Central memory CD8-positive, alpha-beta T cell (primary cell): ENCODE results near the gene PRSS38.

Source experiments
- ATAC-seq: fragments of 150-1000 bp; cut with Tn5 transposase; replicated peaks from 2 replicates; pipeline ENCODE4 v1.10.0; 2022; ENCODE audit warnings: mild to moderate bottlenecking, moderate FRiP score, moderate number of reproducible peaks; ENCODE audit not compliant: poor library complexity, severe bottlenecking; ENCODE audit errors: extremely low read depth
- DNase-seq, 2 donors: peaks; one replicate each; pipeline ENCODE4 v3.0.0; 2021; ENCODE audit warnings: low spot score in 2 of 2
- H3K27ac Mint-ChIP-seq: one replicate; pipeline ENCODE4 v1.8.0; 2022; ENCODE audit warnings: low read depth, mild to moderate bottlenecking, moderate library complexity, mixed read lengths
- H3K27me3 Mint-ChIP-seq: one replicate; pipeline ENCODE4 v1.8.0; 2022; ENCODE audit warnings: mixed read lengths
- H3K36me3 Mint-ChIP-seq: one replicate; pipeline ENCODE4 v1.8.0; 2022; ENCODE audit warnings: mild to moderate bottlenecking, moderate library complexity, mixed read lengths; ENCODE audit not compliant: insufficient read depth
- H3K4me1 Mint-ChIP-seq: one replicate; pipeline ENCODE4 v1.8.0; 2022; ENCODE audit warnings: mixed read lengths
- H3K4me3 Mint-ChIP-seq: one replicate; pipeline ENCODE4 v1.8.0; 2022; ENCODE audit warnings: mild to moderate bottlenecking, moderate library complexity, mixed read lengths
- H3K9me3 Mint-ChIP-seq: one replicate; pipeline ENCODE4 v1.8.0; 2022; ENCODE audit warnings: mixed read lengths

PRSS38 gene

DNA sequence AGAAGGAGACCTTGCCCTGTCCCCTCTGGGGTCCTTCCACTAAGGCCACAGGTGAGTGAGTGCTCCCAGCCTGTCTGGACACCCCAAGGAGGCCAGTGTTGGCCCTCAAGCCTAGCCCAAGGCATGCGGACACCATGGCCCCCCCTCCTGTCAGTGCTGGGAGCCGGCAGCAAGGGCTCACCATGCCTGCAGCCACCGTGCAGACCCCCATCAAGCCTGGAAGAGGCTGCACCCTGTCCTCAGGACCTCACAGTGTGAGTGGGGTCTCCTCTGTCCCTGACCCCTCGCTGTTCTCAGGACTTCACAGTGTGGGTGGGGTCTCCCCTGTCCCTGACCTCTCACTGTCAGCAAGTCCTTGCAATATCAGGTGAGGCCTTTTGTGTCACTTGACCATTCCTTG, 33.2 kb upstream of the PRSS38 start:
- peaks cover 4% of the 10 kb centered on the region for H3K36me3 Mint-ChIP-seq

DNA sequence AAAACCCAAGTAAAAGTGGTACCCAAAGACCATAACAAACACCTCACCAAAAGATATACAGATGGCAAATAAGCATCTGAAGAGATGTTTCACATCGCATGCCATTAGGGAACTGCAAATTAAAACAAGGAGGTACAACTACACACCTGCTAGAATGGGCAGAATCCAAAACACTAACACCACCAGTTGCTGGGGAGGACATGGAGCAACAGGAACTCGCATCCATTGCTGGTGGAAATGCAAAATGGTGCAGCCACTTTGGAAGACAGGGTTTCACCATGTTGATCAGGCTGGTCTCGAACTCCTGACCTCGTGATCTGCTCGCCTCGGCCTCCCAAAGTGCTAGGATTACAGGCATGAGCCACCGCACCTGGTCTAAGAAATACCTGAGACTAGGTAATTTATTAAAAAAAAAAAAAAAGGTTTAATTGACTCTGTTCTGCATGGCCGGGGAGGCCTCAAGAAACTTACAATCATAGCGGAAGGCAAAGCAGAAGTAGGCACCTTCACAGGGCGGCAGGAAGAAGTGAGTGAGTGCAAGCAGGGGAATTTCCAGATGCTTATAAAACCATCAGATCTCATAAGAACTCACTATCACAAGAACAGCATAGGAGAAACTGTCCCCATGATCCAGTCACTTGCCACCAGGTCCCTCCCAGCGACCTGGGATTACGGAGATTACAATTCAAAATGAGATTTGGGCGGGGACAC, 30.2 kb upstream of the PRSS38 start:
- Mint-ChIP-seq H3K4me3 (no peak overlapping the region), H3K36me3 (peaks cover 8% of the 10 kb centered on the region), H3K4me1 (peaks cover 13% of the 10 kb centered on the region), H3K27me3 (no peaks in the 10 kb centered on the region), H3K9me3 (no peaks in the 10 kb centered on the region), H3K27ac (no peak overlapping the region)
- ATAC-seq, result no peak
- no peak for DNase-seq

More for the DNA sequence above, 33.2 kb upstream of the PRSS38 start:
- no peak overlapping the region for H3K4me3 Mint-ChIP-seq
- no peaks in the 10 kb centered on the region for H3K9me3 Mint-ChIP-seq
- no peak overlapping the region for H3K27ac Mint-ChIP-seq
- no peaks in the 10 kb centered on the region for H3K27me3 Mint-ChIP-seq
- ATAC-seq (no peak), DNase-seq (no peak)
- H3K4me1 Mint-ChIP-seq, result peaks cover 5% of the 10 kb centered on the region

DNA sequence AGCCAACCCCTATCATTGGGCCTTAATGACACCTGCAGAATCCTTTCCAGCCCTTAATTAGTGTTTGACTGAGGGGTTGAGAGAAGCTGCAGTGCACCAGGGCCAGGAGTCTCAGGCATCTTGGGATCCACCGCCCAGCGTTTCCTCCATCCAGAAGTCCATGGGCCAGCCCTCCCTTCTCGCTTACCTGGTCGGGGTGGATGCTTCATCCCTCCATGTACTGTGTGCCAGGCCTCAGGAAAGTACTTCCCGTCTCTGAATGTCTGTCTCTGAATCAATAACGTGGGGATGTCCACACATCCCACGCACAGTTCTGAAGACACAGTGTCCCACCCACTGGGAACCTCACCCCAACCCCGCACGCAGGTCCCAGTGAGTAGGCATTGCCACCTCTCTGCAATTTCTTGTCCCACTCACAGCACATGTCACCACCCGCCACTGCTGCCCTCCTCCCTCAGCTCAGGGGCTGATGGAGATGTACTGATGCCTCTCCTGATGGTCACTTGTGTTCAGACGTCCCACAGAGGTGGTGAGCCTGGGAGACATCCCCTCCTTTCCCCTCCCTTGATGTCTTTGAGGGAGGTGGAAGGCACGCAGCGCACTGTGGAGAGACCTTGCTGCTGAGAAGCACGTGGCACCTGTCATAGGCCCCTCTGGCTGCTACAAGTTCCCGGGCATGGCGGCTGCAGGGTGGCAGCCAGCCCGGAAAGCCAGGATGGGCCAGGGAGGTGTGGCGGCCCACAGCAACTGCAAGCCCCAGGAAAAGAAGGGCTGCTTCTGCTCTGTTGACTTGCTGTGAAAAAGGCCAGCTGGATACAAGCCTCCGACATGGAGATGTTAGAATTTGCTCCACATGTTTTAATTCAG, 29.4 kb upstream of the PRSS38 start:
- Mint-ChIP-seq H3K4me3 (peak overlapping the region; percentile 77), H3K27ac (no peak overlapping the region)
- DNase-seq, result no peak

DNA sequence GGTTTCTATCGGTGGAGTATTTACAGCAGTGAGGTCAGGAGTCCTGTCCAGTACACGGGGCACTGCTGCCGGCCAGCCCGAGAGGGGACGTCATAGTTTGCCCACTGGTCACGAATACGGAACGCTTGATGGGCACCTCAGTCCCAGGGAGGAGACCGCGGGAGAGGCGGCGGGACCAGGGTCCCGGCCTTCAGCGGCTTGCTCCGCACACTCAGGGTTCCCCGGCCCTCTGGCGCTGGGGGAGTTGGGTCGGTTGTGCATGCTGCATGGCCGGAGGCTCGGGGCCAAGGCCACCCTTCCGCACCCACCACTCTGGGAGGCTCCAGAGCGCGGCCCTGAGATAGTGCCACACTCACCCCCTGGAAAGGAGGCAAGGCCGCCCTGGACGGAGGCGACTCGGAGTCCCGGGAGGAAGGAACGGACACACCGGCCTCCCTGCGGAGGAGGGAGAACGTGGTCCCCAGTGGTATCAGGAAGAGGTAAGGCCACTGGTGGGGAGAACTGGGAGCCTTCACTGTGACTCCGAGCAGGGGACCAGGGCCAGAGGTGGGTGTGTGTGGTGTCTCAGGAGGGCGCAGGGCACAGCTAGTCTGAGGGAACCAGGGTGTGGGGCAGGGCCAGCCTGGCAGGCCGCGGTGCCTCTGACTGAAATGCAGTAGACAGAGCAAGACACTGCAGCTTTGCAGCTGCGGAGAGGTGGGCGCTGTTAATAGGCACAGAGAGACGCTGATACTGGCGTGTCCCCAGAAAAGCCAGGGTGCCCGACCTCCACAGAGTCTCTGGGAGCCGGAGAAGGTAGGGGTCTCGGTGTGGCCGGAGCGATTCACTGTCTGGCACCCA, 28.6 kb upstream of the PRSS38 start:
- Mint-ChIP-seq H3K27ac (no peak overlapping the region), H3K9me3 (no peaks in the 10 kb centered on the region), H3K27me3 (no peaks in the 10 kb centered on the region), H3K4me3 (peak overlapping the region; percentile 77), H3K36me3 (peaks cover 6% of the 10 kb centered on the region), H3K4me1 (peaks cover 13% of the 10 kb centered on the region)
- no peak for ATAC-seq
- DNase-seq, result no peak

More for the DNA sequence above, 29.4 kb upstream of the PRSS38 start:
- H3K27me3 Mint-ChIP-seq, result no peaks in the 10 kb centered on the region
- peaks cover 13% of the 10 kb centered on the region for H3K4me1 Mint-ChIP-seq
- no peak for ATAC-seq
- no peaks in the 10 kb centered on the region for H3K9me3 Mint-ChIP-seq
- peaks cover 8% of the 10 kb centered on the region for H3K36me3 Mint-ChIP-seq

DNA sequence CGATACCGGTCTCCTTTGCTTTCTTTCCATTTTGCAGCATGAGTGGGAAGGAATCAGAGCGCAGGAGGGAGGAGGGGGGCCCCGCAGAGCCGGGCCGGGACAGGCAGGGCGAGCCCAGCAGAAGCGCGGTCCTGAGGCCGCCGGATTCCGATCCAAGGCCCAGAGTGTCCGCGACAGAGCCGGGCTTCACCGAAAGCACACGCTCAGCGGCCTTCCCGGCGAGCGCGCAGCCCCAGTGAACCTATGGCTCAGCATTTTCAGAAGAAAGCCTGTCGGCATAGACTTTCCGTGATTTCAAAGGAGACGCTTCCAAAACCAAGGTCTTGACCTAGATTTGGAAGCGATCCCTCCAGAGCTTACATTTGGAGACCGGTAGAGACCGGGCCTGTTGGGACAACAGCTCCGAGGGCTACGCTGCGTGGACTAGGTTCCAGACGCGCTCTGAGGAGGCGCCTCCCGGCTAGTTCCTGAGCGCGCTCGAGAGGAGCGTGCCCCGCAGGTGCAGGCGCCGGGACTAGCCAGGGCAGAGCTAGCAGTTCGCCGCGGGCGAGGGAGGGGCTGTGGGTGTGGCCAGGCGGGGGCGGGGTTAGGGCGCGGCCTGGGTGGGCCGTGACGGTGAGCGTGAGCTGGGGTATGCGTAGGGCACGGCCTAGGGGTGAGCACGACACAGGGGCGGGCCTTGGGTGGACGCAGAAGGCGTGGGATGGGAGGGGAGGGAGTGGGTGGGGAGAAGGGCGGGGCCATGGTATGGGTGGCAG, 27.8 kb upstream of the PRSS38 start:
- peaks cover 13% of the 10 kb centered on the region for H3K4me1 Mint-ChIP-seq
- DNase-seq (peak; percentile 75 to 82), ATAC-seq (peak; percentile 96)
- no peaks in the 10 kb centered on the region for H3K27me3 Mint-ChIP-seq
- H3K4me3 Mint-ChIP-seq, result peak overlapping the region; percentile 77
- no peaks in the 10 kb centered on the region for H3K9me3 Mint-ChIP-seq
- peak overlapping the region; percentile 62 for H3K27ac Mint-ChIP-seq
- peaks cover 5% of the 10 kb centered on the region for H3K36me3 Mint-ChIP-seq

DNA sequence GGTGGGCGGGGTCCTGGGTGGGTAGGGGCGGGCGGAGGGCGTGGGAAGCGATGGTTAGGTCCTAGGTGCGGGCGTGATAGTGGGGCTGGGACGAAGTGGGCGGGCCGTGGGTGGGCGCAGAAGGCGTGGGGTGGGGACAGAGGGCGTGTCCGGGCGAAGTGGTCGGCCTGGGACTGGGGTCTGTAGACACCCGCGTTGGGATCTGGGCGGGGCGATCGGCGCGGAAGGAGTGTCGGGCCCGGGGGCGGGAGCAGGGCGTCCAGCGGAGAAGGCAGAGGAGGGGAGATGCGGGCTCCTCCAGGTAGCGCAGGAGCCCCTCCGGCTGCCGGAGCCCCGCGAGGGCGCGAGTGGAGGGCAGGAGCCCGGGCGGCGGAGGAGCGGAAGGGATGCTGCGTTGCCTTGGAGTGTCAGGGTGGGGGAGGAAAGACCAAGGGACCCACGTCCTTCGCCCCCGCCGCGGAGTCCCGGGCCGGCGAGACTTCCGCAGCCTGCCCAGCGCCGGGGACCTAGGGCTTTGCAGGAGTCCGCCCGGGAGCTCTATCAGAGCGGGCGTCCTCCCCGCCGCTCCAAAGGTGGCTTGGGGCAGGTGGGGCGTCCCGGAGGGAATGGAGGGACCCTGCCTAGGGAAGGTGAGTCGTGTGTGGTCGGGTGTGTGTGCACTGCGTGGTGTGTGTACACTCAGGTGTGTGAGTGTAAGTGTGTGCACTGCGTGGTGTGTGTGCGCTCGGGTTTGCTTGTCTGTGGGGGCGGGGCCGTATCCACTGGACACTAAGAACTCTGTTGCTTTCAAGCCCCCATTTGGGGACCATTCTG, 27.0 kb upstream of the PRSS38 start:
- DNase-seq (peak; percentile 55 to 62), ATAC-seq (peak; percentile 56)
- H3K36me3 Mint-ChIP-seq, result peaks cover 5% of the 10 kb centered on the region
- peak overlapping the region; percentile 62 for H3K27ac Mint-ChIP-seq
- no peaks in the 10 kb centered on the region for H3K9me3 Mint-ChIP-seq
- peaks cover 13% of the 10 kb centered on the region for H3K4me1 Mint-ChIP-seq
- H3K27me3 Mint-ChIP-seq, result no peaks in the 10 kb centered on the region
- peak overlapping the region; percentile 77 for H3K4me3 Mint-ChIP-seq

DNA sequence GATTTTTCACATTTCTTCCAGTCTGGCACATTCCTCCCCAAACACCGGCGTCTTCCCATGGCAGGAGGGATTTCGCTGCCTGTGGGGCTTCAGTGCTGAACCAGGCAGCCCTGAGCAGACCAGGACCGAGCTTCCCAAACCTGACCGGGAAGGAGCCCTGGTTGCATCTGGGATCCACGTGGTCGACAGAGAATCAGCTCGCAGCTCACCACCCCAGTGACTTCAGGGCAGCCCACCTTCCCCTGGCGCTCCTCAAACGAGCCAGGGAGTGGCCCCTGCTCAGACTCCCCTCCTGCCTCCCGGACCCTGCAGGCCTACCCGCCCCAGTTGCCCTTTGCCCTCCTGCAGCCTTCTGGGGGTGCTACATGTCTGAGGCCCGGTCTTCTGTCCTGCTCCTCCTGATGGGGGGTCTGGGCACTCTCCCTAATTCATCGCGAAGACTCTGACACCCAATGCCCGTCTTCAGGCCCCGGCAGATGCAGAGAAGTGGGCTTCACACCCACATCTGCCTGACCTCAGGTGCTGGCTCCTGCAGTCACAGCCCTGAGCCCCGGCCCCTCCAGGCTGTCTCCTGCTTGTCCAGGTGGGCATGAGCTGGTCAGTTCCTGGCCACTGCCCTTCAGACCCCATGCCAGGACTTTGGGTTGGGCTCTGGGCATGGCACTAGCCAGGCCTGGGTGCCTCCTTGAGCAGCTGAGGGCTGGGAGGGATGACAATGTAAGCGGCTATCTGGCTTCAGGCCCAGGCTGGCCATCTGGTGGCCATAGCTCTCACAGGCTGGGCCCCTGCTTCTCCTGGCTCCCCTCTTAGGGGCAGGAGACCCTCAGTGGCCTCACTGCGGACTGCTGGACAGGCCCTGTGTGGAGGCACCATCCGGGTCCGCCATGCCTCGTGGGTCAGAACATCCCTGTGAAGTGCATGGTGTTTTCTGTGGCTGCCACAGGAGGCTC, 26.1 kb upstream of the PRSS38 start:
- peaks cover 13% of the 10 kb centered on the region for H3K4me1 Mint-ChIP-seq
- peak overlapping the region; percentile 77 for H3K4me3 Mint-ChIP-seq
- ATAC-seq (no peak), DNase-seq (no peak)
- peaks cover 5% of the 10 kb centered on the region for H3K36me3 Mint-ChIP-seq
- H3K9me3 Mint-ChIP-seq, result no peaks in the 10 kb centered on the region
- no peaks in the 10 kb centered on the region for H3K27me3 Mint-ChIP-seq
- no peak overlapping the region for H3K27ac Mint-ChIP-seq

DNA sequence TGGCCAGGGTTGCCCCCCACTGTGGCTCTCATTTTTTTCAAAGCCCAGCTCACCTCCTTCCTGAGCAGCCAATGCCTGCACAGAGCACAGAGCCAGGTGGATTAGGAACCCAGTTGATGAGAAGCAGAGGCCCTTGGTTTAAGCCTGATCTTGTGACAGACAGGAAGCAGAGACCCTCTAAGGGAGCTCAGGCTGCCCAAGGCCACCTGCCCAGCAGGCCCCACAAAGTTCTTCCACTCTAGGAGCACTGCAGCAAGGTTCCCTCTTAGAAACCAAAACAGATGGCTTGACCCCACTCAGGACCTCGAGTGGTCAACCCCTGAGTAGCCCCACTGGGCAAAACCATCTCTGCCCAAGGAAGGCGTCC, 25.5 kb upstream of the PRSS38 start:
- H3K27ac Mint-ChIP-seq, result no peak overlapping the region
- peaks cover 13% of the 10 kb centered on the region for H3K4me1 Mint-ChIP-seq
- ATAC-seq (no peak), DNase-seq (no peak)
- H3K36me3 Mint-ChIP-seq, result peaks cover 5% of the 10 kb centered on the region
- no peaks in the 10 kb centered on the region for H3K27me3 Mint-ChIP-seq
- no peaks in the 10 kb centered on the region for H3K9me3 Mint-ChIP-seq
- H3K4me3 Mint-ChIP-seq, result peak overlapping the region; percentile 77

DNA sequence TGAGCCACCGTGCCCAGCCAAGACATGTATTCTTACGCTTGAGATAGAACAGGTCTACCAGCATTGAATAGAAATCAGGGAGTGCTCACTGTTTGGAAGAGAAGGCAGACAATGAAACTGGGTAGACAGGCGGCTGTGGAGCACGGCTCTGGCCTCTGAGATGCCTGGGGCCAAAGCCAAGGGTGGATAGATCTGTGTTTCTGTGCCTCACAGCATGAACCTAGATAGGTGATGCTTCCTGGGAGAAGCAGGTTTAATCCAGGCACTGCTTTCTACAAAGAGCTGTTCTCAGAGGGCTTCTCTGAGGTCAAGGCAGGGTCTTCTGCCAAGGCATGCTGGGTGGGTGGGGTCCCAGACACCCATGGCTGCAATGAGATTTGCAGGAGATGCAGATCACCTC, 24.6 kb upstream of the PRSS38 start:
- H3K27me3 Mint-ChIP-seq, result no peaks in the 10 kb centered on the region
- H3K4me1 Mint-ChIP-seq, result peaks cover 13% of the 10 kb centered on the region
- H3K36me3 Mint-ChIP-seq, result peaks cover 5% of the 10 kb centered on the region
- H3K4me3 Mint-ChIP-seq, result no peak overlapping the region
- ATAC-seq (no peak), DNase-seq (no peak)
- H3K27ac Mint-ChIP-seq, result no peak overlapping the region
- no peaks in the 10 kb centered on the region for H3K9me3 Mint-ChIP-seq

DNA sequence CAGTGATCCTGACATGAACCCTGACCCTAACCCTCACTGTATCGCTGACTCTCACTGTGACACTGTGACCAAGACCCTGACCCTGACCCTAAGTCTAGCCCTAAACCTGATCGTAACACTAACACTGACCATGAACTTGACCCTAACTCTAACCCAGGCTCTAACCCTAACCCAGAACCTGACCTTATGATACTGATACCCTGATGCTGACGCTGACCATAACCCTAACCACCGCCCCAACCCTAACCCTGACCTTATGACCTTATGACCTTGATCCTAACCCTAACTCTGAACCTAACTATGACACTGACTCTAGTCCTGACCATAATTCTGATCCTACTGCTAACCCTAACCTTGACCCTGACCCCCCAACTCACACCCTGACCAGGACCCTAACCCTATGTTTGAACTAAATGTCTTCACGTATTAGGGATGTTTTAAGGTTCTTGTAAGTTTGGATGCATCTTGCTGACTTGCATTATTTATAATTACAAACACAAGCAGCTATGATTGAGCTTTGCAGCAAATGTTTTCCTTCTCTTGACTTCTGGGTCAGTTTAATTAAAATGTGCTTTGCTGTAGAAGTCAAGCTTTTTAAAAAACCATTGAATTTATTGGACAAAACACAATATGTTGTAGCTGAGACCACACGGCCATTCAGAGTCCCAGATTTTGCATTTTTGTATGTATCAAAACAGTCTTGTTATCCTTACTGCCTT, 23.9 kb upstream of the PRSS38 start:
- no peak overlapping the region for H3K27ac Mint-ChIP-seq
- no peak overlapping the region for H3K4me3 Mint-ChIP-seq
- no peaks in the 10 kb centered on the region for H3K27me3 Mint-ChIP-seq
- H3K9me3 Mint-ChIP-seq, result no peaks in the 10 kb centered on the region
- H3K4me1 Mint-ChIP-seq, result peaks cover 13% of the 10 kb centered on the region
- ATAC-seq (no peak), DNase-seq (no peak)
- peaks cover 5% of the 10 kb centered on the region for H3K36me3 Mint-ChIP-seq
